ENCODE data around the gene COCH.

DNA sequence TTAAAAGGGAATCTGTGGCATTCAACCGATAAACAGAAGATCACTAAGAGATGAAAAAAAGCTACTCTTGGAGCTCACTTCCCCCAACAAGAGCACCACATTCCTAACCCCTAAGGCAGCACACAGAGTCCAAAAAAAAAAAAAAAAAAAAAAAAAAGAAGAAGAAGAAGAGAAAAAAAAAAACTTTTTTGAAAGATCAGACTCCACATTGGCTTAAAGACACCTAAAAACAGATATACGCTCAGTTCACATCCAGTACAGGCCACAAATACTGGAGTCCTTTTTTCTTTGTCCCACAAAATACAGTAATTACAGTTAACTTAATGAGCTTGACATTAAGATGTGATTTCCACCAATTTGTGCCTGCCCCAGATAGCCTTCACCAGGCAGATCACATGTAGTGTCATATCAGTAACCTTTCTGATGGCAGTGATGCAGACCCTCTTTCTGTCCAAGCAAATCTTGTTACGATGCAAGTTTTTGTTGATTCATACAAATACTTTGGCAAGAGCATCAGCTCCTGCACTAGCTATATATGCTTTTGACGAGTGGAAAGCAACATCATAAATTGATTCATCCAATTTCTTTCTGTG is 20.7 kb downstream of the COCH start:
- no peak for TF ChIP-seq EZH2 (IDR thresholded peaks at IDR 0.05; ENCODE audit: borderline replicate concordance, low read length)
- TF ChIP-seq, protein P1, sequence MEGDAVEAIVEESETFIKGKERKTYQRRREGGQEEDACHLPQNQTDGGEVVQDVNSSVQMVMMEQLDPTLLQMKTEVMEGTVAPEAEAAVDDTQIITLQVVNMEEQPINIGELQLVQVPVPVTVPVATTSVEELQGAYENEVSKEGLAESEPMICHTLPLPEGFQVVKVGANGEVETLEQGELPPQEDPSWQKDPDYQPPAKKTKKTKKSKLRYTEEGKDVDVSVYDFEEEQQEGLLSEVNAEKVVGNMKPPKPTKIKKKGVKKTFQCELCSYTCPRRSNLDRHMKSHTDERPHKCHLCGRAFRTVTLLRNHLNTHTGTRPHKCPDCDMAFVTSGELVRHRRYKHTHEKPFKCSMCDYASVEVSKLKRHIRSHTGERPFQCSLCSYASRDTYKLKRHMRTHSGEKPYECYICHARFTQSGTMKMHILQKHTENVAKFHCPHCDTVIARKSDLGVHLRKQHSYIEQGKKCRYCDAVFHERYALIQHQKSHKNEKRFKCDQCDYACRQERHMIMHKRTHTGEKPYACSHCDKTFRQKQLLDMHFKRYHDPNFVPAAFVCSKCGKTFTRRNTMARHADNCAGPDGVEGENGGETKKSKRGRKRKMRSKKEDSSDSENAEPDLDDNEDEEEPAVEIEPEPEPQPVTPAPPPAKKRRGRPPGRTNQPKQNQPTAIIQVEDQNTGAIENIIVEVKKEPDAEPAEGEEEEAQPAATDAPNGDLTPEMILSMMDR (IDR thresholded peaks at IDR 0.05; ENCODE audit: low read length), result no peak

Measured in OCI-LY1 (cell line).